ENCODE results near the gene AAMP. TPM values are rescaled to one million over a fixed set of nuclear protein-coding genes. Genes with fewer than 3 reads are reported as not detected.
"Not testable (repeated sequence)": the region's sequence is repeated elsewhere in the genome, so short reads cannot be mapped to it uniquely, and the experiment has no call there.

Gene AAMP, protein sequence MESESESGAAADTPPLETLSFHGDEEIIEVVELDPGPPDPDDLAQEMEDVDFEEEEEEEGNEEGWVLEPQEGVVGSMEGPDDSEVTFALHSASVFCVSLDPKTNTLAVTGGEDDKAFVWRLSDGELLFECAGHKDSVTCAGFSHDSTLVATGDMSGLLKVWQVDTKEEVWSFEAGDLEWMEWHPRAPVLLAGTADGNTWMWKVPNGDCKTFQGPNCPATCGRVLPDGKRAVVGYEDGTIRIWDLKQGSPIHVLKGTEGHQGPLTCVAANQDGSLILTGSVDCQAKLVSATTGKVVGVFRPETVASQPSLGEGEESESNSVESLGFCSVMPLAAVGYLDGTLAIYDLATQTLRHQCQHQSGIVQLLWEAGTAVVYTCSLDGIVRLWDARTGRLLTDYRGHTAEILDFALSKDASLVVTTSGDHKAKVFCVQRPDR
- 102 TPM for total RNA-seq

DNA sequence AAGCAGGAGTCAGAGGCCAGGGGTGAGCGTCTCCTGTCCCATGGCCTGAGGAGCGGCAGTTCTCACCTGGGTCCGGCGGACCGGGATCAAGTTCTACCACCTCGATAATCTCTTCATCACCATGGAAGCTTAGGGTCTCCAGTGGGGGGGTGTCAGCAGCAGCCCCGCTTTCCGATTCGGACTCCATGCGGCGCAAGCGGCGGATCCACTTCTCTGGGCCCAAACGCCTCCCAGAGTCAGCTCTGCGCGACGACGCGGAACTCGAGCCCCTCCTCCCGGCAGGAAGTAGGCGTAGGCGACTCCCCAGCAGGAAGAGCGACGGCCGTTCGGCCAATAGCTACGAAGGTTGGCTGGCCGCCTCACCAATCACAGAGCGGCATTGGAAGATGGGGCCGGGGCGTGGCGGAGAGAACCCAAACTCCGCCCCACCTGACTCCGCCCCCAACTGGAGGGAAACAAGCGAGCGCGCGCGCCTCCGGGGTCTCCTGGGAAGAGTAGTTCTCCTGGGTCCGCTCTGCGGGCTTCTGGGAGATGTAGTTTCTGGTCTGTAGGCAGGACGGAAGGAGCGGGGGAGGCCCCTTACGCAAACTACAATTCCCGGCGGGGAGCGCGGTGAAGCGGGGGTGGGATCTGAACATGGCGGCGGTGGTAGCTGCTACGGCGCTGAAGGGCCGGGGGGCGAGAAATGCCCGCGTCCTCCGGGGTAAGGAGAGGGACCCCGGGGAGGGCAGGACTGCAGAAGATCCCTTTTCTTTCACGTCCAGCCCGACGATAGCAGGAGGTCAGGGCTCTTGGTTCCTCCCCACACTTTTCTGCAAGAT is at the start of gene AAMP, which contains the start of gene PNKD:
TSS of gene AAMP (minus strand) at position 238 of the 821 bp plus-strand sequence. CDS start at position 187, 51 bp downstream.
TSS of gene PNKD (plus strand) at position 620 of the 821 bp plus-strand sequence. CDS start at position 637, 17 bp downstream.
- peak; percentile 100 for DNase-seq

DNA sequence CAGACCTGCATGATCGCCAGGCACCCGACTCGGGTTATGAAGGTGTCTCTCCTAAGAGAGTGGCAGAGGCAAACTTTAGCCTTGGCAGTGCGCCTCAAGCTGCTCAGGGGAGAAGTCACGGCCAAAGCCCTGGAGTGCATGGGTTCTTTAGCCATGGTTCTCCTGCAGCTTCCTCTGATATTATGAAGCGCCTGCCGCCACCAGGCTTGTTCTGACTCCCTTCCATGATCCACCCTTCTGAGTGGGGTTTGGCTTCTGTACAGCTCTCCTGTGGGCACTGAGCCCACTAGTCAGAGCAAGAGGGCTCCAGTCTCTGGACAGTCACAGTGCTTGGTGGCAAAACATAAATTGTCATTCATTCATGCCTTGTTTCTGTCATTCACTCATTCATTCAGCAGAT is 48.3 kb upstream of the AAMP start:
- no peak for DNase-seq

DNA sequence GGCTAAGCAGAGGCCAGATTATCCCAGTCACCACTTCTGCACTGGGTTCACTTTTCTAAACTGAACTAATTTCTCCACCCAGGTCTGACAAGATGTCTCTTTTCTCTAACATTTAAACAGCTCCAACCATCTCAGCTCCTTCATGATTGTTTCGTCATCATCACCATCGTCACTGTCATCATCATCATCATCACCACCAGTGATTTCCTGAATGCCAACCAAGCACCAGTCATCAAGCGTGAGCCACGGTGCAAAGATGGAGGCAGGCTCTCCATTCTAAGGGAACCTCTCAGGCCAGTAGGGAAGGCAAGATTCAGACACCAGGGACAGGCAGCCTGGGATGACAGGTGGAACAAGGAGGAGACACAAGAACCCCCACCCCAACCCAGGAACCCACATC is 47.9 kb upstream of the AAMP start:
- no peak for DNase-seq

DNA sequence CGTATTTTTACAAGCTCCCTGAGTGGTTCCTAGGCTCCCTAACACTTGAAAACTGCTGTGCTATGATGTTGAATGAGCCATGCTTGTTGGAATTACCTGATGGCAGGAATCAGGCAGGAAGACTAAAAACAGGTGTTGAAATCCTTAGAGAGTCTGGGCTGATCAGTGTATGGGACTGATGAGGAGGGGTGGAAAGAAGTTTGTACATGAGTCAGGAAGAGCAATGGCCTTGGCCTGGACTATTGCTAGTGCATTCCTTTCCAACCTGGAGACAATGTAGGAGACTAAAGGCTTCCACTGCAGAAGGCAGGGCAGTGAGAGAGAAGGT is 47.3 kb upstream of the AAMP start:
- DNase-seq, result no peak

DNA sequence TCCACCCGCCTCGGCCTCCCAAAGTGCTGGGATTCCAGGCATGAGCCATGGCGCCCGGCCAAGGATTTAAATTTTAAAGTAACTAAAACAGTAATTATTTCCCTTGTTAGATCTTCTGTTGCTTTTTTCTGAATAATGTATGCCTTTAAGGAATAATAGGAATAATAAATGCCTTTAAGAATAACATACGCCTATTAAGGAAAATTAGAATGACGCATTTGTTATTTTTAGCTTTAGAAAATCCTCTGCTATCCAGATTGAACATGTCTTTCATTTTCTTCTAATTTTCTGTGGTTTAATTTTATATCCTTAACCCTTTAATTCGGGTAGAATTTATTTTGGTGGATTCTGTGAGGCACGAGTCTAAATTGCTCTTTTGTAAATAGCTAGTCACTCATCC is 45.5 kb upstream of the AAMP start:
- DNase-seq, result peak; percentile 76

DNA sequence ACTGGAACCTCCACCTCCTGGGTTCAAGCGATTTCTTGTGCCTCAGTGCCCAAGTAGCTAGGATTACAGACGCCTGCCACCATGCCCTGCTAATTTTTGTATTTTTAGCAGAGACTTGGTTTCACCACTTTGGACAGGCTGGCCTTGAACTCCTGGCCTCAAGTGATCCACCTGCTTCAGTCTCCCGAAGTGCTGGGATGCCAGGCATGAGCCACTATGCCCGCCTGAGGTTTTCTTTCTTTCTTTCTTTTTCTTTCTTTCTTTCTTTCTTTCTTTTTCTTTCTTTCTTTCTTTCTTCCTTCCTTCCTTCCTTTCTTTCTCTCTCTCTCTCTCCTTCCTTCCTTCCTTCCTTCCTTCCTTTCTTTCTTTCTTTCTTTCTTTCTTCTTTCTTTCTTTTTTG is 44.8 kb upstream of the AAMP start:
- DNase-seq, result not testable (repeated sequence)

DNA sequence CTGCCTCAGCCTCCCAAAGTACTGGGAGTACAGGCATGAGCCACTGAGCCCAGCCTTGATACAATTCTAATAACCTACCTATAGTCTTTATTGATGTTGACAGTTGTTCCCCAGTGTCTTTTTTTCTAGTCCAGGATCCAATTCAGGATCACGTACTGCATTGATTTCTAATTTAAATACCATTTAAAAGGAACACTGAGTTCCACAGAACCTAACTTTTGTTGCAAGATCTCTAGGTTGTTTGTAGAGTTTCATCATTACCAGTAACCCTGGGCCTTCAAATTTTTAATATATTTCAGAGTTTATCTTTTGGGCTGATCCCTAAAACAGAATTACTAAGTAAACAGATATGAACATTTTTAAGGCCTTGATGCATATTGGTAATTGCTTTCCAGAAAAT is 43.4 kb upstream of the AAMP start:
- no peak for DNase-seq

DNA sequence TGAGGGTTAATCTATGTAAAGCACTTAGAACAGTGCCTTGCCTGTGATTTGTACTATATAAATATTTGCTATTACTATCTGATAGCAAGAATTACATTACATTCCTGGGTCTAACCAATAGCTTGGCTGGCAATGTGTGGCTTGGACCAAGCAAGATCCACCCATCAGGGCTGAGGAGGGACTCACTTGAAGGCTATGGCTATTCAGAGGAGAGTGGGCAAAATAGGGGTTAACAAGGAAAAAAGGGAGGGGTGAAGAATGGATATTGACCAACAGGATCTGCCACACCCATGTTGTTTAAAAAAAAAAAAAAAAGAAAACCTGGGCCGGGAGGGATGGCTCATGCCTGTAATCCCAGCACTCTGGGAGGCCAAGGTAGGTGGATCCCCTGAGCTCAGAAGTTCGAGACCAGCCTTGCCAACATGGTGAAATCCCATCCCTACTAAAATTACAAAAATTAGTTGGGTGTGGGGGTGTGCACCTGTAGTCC is 42.4 kb upstream of the AAMP start:
- no peak for DNase-seq

DNA sequence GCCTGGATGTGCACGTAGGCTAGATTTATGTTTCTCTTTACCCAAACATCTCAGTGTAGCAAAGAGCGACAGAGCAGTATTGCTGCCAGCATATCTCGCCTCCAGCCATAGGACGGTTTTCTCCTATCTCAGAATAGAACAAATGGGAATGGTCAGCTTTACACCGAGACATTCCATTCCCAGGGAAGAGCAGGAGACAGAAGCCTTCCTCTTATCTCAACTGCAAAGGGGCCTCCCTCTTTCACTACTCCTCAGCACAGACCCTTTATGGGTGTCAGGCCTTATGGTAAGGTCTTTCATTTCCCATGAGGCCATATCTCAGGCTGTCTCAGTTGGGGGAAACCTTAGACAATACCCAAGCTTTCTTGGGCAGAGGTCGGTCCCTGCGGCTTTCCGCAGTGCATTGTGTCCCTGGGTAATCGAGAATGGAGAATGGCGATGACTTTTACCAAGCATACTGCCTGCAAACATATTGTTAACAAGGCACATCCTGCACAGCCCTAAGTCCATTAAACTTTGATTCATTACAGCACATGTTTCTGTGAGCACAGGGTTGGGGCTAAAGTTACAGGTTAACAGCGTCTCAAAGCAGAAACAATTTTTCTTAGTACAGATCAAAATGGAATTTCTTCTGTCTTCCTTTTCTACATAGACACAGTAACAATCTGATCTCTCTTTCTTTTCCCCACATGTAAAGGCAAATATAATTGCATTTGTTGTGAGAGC is 41.8 kb upstream of the AAMP start:
- not testable (repeated sequence) for DNase-seq

DNA sequence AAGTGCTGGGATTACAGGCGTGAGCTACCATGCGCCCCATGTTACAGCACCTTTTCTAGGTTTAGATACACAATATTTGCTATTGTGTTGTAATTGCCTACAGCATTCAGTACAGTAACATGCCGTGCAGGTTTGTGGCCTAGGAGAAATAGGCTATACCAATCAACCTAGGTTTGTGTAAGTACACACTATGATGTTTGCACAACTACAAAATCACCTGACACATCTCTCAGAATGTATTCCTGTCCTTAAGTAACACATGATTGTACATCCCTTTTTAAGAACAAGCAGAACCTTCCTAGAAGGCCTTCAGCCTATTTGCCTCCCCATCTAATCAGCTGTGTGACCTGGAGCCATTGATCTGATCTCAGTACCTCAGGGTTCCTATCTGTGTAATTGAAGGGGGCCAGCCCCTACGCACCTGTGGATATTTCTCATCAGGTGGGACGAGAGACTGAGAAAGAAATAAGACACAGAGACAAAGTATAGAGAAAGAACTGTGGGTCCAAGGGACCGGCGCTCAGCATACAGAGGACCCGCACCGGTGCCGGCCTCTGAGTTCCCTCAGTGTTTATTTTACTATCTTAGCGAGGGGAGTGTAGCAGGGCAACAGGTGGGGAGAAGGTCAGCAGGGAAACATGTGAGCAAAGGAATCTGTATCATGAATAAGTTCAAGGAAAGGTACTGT is 41.1 kb upstream of the AAMP start:
- DNase-seq, result no peak

DNA sequence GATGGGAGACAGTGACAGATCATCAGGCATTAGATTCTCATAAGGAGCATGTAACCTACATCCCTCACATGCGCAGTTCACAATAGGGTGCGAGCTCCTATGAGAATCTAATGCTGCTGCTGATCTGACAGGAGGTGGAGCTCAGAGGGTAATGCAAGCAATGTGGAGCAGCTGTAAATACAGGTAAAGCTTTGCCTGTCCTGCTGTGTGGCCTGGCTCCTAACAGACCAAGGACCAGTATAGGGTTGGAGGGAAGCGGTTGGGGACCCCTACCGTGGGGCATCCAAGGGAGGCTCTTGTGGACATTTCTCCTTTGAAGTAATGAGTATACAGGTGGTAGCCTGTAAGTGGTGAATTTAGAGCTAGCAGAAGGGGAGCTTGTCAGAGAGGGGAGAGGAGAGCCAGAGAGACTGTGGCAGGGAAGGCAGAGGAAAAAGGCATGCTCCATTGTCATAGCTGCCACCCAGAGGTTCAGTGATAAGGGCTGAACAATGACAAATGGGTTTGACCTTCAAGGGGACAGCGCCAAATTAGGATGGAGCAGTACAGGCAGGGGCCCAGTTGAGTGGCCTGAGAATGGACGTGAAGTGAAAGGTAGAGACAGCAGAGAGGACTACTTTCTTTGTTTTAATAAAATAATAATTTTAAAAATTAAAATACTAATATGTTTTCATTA is 37.6 kb upstream of the AAMP start:
- no peak for DNase-seq

DNA sequence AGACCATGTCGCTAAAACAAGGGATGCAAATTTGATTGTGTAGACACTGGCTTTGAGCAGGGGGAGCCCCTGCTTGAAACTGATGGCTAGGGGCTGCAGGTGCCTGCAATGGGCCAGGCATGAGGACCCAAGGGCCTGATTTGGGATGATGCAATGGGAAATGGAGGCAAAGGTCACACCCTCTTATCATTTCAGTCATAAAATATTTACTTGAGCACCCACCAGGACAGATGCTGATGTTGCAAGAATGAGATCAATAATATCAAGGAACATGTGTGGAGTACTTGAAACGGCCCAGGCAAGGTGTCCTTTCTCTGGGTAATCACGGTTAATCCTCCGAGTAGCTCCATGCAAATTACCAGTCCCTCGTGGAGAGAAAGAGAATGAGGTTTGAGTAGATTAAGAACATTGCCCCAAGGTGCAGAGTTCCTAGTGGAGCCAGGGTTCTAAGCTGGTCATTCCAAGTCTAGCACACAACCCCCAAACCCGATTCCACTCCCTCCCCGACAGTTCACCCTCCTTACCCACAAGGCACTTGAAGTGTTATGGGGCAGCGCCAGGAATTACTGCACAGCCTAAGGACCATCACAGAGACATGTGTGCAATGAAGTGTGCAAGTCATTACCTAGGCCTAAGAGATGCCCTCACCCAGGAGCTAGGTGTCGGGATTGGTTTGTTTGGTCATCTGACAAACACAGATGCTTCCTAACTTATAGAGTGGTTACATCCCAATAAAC is 36.4 kb upstream of the AAMP start:
- DNase-seq, result no peak

DNA sequence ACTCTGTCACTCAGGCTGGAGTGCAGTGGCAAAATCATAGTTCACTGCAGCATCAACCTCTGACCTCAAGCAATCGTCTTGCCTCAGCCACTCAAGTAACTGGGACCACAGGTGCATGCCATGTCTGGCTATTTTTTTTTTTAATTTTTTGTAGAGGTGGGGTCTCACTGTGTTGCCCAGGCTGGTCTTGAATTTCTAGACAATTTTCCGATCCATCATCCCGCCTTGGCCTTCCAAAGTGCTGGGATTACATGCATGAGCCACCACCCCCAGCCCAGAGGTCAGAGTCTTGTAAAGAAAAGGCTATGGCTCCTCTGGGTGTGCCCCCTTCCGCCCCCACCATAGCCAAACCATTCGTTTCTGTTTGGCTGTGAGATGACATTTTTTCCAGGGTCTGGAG is 35.4 kb upstream of the AAMP start:
- DNase-seq, result no peak

DNA sequence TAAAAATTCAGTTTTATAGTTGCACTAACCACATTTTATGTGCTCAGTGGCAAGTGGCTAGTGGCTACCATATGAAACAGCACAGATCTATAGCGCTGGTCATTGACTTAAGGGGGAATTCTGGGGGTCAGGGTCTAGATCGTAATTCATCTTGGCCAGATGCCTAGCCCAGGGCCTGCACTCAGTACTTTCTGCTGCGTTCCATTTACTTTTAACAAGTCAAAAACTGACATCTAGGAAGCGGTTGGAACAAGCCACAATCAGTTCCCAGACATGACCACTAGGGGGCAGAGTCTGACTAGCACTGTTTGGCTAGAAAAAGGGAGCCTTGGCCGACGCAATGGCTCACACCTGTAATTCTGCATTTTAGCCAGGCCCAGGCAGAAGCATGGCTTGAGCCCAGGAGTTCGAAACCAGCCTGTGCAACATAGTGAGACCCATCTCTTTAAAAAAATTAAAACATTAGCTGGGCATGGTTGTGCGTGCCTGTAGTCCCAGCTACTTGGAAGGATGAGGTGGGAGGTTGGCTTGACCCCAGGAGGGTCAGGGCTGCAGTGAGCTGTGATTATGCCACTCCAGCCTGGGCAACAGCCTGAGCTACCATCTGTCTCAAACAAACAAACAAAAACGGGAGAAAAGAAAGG is 31.4 kb upstream of the AAMP start:
- peak; percentile 64 for DNase-seq

DNA sequence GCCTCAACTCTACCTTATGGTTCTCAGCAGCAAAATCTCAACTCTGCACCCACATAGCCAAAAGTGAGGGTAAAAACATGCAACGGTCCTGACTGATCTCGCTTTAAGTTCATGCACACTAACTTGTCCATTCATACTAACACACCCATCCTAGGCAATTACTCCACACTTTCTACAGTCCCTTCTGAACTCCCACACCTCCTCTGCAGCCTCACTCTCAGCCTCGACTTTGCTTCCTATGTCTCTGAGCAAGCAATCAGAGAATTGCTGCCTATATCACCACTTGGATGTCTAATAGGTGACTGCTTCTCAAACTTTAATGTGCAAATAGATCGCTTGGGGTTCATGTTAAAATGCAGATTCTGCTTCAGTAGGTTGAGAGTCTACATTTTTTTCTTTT is 30.2 kb upstream of the AAMP start:
- DNase-seq, result no peak

DNA sequence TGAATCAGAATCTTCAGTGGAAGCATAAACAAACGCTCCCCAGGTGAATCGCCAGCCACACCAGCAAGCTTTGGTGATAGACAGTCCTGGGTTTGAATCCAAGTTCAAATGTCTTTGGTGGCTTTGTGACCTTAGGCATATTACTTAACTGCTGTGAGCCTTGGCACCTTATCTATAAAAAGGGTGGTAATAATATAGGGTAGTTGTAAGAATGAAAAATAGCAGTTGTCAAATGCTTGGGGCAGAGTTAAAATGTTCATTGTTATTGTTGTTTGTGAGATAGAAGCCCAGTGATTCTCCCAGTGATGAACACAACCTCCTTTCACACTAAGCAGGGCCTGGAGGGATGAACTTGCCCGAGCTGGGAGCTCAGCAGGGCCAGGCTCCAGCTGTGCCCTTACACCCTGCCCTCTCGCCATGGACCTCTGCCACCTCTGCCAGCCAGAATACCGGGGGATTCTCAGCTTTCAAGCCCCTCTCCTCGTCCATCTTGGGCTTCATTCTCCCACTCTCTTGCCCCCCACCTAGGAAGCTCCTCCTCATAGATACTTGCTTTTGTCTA is 28.5 kb upstream of the AAMP start:
- no peak for DNase-seq

DNA sequence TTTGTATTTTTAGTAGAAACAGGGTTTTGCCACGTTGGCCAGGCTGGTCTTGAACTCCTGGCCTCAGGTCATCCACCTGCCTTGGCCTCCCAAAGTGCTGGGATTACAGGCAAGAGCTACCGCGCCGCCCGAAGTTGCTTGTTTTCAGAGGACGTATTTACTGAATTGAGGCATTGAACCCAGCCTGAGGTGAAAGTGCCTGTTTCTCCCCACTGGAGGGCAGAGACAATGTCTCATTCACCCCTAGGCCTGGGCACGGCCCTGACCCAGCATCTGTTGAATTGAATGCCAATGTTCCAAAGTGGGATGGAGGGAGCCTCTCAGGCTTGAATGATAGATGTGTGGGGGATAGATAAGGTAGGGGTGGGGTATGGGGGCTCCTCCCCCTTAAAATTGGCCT is 26.9 kb upstream of the AAMP start:
- DNase-seq, result no peak

DNA sequence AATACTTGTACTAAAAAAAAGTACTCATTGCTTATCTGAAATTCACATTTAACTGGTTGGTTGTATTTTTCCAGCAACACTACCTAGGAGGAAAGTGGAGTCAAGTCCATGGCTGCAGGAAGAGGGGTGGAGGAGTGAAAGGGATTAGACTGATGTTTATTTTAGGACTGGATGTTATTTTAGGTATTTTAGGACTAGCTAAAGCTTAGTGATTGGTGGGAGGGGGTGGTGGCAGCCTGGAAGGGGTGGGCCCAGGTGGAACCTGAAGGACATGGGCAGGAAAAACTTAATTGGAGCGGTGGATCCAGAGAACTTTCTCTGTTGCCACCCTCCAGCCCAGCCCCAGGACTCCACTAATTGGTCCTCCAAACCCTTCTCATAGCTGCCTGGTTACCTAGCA is 26.3 kb upstream of the AAMP start:
- no peak for DNase-seq

DNA sequence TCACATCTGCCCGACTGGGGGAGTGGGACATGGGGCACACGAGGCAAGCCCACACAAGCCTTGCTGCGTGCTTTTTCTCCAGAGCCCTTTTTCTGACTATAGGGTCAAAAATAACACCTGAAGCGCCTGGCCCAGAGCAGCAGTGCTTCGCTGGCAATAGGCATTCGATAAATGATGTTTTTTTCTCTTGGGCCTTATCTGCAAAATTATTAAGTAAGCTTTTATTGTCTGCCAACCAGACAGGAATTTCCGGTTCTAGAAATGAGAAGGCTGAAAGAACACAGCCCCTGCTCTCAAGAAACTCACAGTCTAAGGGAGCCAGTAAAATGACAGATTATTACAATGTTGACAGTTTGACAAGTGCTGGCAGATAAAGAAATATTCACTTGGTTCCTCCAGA is 25.1 kb upstream of the AAMP start:
- no peak for DNase-seq
